ENCODE measurements around the gene TEKT5.
"Not testable (repeated sequence)": the region's sequence is repeated elsewhere in the genome, so short reads cannot be mapped to it uniquely, and the experiment has no call there.

The TEKT5 gene

DNA sequence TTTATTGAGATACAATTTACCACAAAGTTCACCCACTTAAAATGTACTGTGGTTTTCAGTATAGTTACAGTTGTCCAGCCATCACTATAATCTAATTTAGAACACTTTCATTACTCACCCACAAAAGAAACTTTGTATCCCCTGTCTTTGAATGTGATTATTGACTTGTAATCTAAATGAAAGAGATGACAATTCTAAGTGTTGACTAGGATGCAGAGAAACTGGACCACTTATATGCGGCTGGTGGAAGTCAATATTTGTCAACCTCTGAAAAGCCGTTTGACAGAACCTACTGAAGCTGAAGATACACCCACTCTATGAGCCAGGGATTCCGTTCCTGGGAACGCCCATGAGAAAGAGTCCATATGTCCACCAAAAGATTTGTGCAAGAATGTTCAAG lies 36.8 kb downstream of the TEKT5 start:
- no peak for DNase-seq

DNA sequence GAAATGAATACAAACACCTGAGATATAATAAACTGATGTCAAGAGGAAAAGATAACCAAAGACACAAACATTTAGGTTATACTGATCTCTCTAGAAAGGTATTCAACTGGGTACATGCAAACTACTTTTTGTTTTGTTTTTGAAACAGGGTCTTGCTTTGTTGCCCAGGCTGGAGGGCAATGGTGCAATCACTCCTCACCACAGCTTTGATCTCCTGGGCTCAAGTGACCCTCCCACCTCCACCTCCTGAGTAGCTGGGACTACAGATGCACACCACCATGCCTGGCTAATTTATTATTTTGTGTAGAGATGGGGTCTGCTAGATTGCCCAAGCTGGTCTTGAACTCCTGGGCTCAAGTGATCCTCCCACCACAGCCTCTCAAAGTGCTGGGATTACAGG lies 38.1 kb downstream of the TEKT5 start:
- no peak for DNase-seq

DNA sequence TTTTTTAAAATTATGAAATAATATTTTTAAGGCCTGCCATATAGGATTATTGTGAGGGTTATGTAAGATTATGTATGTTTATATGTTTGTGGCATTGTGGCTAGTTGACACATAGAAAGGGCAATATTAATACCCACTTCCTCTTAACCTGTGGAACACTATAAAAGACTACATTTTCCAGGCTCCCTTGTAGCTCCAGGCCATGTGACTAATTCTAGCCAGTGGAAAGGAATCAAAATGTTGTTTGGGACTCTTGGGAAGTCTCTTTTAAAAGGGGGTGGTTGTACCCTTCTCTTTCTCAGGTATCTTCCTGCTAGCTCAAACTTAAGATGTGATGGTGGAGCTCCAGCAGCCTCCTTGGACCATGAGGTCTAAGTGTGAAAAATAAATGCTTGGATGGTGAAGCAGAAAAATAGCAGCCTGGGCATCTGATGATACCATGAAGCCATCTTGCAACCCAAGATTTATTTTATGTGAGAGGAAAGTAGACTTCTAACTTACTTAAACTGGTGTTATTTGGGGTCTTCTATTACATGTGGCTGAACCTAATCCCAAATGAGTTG lies 39.2 kb downstream of the TEKT5 start:
- DNase-seq = no peak

DNA sequence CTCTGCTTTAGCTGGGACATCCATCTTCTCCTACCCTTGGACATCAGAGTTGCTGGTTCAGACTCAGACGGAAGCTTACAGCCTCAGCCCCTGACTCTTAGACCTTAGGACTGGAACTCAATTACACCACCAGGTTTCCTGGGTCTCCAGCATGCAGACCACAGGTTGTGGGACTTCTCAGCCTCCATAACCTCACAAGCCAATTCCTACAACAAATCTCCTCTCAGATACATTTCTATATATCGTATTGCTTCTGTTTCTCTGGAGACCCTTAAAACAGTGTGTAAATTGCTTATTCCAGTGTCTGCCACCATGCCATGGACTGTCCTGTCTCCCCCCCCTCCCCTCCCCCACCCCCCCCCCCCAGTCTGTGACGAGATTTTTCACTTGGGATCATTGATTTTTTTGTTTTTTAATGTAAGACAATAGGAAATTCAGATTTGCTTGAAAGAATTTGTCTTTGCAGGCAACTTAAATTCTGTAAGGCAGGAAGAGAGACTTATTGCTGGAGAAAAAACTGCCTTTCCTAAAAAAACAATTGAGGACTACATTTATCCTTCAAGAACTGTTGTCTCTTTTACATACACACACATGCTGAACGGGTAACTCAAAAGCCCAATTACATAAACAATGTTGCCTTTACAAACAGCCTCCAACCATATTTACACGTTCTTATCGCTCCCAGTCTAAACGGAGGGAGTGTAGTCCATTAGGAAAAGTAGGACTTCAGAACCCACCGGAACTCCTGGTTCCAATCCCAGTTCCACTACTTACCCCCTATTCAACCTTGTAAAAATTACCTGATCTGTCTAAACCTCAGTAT lies 39.9 kb downstream of the TEKT5 start:
- DNase-seq = no peak

DNA sequence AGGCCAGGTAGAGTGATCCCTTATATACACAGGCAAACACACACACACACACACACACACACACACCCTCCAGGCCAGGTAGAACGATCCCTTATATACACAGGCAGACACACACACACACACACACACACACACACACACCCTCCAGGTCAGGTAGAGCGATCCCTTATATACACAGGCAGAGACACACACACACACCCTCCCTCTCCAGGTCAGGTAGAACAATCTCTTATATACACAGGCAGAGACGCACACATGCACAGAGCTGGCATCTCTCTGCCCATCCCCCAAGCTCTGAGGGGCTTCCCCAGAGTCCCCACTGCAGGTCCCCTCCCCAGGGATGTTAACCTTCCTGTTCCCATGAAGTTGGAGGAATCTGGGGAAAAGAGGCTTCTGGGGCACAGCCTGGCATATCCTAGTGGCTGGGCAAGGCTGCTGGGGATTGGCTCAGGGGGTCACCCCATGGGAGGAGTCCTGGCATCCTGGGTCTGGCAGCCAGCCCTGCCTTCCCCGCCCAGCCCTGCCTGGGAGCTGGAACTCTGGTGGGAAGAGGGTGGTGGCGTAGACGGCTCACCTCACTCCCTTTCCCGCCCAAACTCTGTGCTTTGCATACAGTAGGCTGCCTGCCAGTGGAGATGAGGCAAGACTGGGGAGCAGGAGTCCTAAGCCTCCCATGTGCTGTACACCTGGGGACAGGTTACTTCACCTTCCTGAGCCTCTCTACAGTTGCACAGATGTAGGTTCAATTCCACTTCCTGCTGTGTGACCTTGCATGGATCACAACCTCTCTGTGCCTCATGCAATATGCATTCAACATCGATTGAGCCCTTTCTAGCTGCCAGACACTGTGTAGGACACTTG lies 41.8 kb downstream of the TEKT5 start:
- peak; percentile 52 for DNase-seq

DNA sequence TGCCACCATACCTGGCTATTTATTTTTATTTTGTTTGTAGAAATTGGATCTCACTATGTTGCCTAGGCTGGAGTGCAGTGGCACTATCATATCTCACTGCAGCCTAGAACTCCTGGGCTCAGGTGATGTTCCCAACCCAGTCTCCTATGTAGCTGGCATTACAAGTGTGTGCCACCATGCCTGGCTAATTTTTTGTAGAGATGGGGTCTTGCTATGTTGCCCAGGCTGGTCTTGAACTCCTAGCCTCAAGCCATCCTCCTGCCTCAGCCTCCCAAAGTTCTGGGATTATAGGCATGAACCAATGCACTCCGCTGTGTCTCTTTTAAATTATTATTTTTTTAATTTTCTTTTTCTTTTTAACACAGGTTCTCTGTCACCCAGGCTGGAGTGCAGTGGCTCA lies 45.6 kb downstream of the TEKT5 start:
- DNase-seq = not testable (repeated sequence)

DNA sequence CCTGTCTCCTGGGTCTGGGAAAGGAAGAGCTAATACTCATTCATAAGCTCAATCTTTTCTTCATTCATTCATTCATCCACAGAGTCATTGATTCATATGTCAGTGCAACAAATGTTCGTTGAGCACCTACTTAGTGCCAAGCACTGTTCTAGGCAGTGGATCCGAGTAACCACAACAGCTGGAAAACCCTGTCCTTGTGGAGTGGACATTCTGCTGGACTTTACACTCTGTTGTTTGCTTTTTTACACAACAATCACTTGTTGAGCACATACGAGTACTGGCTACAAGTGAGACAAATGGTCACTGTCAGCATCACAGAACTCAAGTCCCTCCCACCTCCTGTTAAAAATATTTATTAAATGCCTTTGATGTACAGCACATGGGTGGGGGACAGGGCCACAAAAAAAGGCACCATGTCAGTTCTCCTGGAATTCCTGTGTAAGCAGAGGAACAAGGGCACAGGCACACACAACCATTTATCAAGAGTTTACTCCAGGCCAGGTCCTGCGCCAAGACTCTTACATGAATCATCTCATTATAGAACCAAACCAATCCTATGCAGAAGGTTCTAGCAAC lies 46.9 kb downstream of the TEKT5 start:
- no peak for DNase-seq

DNA sequence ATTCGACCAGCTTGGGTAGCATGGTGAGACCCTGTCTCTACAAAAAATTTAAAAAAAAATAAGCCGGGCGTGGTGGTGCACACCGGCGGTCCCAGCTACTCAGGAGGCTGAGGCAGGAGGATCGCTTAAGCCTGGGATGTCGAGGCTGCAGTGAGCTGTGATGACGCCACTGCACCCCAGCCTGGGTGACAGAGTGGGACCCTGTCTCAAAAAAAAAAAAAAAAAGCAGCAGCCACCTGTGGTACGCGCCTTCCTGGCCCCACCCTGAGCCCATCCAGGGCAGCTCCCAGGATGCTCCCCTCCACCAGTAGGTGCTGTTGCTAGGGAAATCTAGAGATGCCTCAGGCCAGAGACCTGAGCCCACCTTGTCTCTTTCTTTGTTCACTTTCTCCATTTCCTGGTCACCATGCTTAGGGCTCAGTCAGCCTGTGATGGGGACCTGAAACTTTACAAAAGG lies 47.4 kb downstream of the TEKT5 start:
- DNase-seq = no peak

DNA sequence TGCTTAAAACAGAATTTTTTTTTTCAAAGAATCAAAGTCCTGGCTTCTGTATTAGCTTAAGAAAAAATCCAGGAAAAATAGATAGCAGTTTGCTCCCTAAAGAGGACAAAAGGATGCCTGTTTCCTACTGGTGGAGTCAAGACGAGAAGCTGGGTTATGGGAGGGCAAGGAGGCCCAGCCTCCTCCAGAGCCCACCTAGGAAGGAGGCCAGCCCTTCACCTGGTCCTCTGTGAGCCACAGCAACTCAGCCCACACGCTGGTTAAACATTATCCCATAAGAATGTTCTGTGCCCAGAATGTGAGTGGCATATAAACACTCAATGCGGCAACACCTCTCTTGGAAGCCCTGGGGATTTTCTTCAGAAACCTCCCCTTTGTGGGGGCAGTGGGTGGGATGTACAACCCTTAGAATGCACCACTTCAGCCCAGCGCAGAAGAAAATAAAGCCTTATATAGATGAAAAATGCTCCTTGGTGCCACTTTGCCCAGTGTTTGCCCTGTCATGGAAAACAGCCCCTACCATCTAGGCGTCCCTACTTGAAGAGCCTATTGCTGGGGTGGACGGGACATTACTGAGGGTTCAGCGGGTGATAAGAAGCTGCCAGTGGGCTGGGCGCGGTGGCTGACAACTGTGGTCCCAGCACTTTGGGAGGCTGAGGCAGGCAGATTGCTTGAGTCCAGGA lies 48.0 kb downstream of the TEKT5 start:
- DNase-seq = no peak

DNA sequence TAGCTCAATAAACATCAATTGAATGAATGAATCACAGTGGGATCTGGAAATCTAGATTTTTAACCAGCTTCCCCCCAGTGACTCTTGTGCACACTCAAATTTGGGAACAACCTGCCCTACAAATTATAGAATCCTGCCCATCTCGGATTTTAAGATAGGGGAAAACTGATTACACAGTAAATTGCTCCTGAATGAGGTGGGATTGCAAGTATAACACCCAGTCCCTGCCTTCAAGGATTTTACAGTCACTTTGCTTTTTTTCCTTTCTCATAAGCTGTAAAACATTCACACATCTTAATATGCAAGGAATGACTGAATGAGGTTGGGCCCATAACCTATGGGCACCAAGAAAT lies 48.5 kb downstream of the TEKT5 start:
- DNase-seq = no peak

DNA sequence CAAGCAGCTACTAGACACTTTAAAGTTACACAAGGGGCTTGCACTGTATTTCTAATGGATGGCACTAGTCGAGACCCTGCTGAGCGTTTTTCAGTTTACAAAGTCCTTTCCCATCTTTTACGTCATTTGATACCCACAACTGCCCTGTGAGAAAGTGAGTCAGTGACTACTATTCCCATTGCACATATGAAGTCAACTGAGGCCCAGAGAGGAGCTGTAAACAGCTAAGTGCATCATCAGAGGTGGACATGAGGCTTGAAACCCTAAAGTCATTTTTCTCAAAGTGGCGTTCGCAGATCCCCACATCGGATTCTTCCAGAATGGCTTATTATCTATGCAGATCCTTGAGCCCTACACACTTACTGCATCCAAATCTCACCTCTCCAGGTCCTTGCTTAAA lies 50.6 kb downstream of the TEKT5 start:
- DNase-seq = no peak

DNA sequence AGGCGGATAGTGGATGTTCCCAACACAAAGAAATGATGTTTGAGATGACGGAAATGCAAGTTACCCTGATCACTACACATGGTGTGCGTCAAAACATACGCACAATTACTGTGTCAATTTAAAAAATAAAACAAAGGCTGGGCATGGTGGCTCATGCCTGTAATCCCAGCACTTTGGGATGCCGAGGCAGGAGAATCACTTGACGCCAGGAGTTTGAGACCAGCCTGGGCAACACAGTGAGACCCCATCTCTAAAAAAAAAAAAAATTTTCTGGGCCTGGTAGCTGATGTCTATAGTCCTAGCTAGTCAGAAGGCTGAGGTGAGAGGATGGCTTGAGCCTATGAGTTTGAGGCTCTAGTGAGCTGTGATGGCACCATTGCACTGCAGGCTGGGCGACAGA lies 51.8 kb downstream of the TEKT5 start:
- DNase-seq = no peak

DNA sequence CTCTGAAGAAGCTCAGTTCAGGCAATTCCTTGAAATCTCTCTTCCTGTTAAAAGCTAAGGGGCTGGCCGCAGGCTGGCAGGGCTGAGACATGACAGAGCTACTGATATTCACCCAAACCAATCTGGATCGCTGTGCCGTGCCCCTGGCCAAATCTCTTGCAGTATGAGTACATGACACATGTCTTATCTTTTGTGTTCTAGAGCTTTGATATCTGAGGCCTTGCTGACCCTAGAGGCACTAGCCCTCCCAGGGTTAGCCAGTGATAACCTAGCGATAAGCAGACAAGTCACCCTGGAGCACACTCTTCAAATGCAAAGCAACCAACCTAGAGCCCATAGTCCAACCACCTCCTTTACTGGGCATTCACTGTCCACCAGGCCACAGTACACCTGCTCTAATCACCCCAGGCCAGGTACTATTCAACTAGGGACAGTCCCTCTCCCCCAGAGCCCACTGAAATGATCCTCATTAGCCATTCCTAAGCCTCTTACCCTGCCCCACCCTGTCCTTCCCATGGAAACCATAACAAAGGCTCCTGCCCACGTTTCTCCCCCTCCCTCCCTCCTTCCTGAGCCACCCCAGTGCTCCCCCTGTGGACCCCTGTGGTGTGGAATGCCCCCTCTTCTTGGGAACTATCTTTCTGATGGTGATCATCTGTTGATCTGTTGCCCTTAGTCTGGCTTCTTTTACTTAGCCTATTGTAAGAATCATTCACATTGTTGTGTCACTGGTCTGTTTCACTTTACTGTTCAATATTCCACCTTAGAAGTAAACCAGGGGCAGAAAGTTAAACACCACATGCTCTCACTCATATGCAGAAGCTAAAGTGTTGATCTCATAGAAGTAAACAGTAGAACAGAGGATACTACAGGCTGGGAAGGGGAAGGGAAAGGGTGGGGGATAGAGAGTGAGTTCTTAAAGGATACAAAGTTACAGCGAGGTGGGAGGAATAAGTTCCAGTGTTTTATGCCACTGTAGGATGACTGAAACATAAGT lies 52.5 kb downstream of the TEKT5 start:
- DNase-seq = no peak

DNA sequence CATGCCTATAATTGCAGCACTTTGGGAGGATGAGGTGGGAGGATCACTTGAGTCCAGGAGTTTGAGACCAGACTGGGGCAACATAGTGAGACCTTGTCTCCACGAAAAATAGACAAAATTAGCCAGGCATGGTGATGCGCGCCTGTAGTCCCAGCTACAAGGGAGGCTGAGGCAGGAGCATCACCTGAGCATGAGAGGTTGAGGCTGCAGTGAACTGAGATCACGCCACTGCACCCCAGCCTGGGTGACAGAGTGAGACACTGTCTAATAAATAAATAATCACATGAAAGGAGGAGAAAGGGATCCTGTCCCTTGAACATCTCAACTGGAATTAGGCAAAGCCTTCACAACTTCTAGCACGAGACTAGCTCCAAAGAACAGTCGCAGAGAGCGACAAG lies 53.2 kb downstream of the TEKT5 start:
- no peak for DNase-seq

DNA sequence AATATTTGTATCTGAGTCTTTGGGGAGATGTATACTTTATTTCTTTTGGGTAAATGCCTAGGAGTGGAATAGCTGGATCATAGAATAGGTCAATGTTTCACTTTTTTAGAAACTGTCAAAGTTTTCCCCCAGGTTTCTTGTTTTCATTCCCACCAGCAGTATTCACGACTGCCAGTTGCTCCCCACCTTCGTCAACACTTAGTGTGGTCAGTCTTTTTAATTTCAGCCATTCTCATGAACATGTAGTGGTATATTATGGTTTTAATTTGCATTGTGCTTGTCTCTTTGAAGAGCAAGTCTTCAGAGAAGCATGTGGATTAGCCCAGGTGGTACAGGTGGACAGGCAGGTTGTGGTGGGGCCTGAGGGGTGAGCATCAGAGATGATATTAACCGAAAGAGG lies 53.8 kb downstream of the TEKT5 start:
- no peak for DNase-seq

DNA sequence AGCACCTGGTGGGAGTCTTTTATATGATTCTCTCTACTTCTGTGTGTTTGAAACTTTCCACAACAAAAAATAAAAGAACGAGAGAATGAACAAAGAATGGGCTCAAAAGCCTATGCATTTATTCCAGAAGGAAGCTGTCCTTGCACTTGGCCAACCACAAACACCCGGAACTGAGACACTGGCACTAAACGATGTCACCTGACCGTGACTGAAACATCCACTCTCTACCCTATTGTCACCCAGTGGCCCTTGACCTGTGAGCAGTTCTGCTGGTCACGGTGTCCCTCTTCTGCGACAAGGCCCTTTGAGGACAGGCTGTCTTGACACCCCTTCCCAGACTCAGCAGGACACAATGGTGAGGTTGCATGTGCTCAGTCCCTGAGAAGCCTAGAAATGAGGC lies 56.6 kb downstream of the TEKT5 start:
- no peak for DNase-seq

DNA sequence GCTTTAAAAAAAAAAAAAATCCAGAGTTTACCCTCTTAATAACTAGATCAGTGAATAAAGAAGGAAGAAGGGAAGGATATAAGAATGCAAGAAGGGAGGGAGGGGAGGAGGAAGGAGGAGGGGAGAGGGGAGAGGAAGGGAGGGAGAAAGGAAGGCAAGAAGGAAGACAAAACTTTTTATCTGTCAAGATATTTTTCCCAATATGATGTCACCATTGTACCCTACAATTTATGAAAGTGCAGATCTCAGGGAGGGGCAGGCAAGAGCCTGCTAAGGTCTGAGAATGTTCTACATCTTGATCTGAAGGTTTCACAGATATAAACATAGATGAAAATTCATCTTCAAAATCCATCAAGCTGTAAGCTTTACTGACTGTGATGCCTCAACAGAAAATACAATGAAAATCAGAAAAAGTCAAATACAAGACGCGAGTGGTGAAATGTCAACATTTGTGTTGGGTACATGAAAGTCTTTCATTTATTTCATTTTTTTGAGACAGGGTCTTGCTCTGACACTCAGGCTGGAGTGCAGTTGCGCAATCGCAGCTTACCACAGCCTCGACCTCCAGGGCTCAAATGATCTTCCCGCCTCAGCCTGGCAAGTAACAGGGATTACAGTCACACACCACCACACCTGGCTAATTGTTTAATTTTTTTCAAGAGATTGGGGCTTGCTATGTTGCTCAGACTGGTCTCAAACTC lies 57.2 kb downstream of the TEKT5 start:
- no peak for DNase-seq

DNA sequence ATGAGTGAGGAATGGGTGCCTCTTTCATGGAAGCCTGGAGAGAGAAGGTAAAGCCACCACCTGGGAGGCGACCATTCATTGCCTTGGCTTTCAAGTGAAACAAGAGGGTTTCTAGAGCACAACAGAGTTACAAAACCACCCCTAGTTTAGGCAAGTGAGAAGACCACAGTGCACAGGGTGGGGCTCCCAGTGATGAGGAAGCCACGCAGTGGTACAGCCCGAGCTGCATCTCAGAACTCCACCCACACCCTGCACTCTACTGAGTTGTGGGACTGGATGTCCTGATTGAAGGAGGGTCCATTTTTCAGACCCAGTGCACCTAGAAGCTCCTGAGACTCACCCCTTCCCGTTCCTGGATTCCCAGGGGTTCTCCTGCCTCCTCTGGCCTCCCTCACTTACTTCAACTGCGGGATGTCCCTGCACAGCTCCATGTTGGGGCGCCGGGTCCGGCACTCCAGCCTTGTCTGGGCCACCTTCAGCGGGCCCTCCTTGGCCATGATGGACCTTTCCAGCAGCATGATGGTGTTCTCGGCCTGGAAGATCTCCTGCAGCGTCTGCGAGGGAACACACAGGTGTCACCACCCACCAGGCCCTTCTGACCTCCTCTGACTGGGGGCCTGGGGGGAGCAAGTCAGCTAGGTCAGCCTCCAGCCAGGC lies 59.2 kb downstream of the TEKT5 start:
- DNase-seq = no peak

DNA sequence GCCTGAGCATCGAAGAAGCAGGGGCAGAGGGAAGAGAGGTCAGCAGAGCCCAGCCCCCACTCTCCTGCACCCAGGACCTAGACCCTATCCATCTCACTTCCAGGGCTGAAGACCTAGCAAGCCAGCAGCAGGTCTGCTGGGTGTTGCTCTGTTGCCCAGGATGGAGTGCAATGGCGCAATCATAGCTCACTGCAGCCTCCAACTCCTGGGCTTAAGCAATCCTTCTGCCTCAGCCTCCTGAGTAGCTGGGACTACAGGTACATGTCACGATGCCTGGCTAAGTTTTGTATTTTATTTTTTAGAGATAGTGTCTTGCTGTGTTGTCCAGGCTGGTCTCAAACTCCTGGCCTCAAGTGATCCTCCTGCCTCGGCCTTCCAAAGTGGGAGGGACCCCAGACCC lies 61.3 kb downstream of the TEKT5 start:
- not testable (repeated sequence) for DNase-seq

DNA sequence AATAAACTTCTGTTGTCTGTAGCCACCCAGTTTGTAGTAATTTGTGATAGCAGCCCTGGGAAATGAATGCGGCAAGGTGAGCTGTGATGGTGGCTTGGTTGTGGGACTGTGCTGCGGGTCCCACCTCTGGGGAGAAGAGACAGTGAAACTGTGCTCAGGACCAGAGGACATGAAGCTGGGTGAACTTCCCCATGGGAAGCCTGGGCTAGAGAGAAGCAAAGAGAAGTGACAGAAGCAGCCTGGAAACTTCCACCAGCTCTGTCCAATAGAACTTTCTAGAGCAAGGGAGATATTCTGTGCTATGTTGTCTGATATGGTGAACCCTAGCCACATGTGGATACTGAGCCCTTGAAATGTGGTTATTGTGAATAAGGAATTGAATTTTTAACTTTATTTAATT lies 62.8 kb downstream of the TEKT5 start:
- no peak for DNase-seq

DNA sequence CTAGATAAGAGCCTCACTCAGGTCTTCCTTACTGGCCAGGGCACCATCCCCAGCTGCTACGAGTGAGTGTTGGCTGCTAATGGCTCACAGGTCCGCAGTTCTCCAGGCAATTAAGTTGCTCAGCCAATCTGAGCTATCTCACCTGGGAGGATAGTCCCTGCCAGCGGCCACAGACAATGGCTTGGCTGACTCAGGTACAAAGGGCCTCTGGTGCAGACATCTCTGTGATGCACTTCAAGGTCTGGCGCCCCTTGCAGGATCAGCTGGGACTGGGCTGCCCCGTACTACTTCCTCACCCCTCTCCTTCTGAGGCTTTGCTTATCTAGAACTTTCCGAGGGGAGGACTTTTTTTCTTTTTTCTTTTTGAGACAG lies 65.2 kb downstream of the TEKT5 start:
- no peak for DNase-seq

Measured in NCI-H1105 (cell line).